ENCODE measurements around the gene KCTD15.

DNA sequence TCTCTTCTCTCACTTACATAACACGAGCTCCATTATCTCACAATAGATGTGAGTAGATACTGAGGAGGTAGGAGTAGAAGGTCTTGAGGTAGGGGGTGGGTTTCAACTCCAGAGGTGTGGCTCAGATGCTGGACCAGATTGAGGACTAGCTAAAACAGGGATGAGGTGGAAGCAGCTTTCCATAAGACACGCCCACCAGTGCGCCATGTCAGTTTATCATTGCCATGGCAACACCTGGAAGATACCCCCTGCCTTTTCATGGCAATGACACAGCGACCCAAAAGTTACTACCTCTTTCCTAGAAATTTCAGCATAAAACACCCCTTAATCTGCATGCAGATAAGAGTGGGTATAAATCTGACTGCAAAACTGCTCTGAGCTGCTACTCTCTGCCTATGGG lies 44.1 kb downstream of the KCTD15 start:
- no peak for TF ChIP-seq CTCF (IDR thresholded peaks at IDR 0.05)
- no peak for TF ChIP-seq POLR2A (IDR thresholded peaks at IDR 0.05)
